SH-SY5Y (cell line): ENCODE data around the gene CREM.

Source experiments
- GATA2 ChIP-seq: IDR thresholded peaks from 2 replicates; pipeline ENCODE4 v1.6.1; 2011; ENCODE audit warnings: mild to moderate bottlenecking, low read depth, low read length
- GATA3 ChIP-seq: IDR thresholded peaks from 2 replicates; pipeline ENCODE4 v1.6.1; 2011; ENCODE audit warnings: low read depth, mild to moderate bottlenecking, low read length, moderate library complexity

- TF ChIP-seq GATA3 (no peak), GATA2 (no peak)
Observed at GRCh38 chr10:35212856-35213255, 86.2 kb downstream of the CREM start.
